ENCODE measurements around the gene EDN3.

GRCh38 chr20:59316911-59317731 is 16.7 kb downstream of the EDN3 start:
- TF ChIP-seq CTCF (IDR thresholded peaks at IDR 0.05), result no peak
- TF ChIP-seq POLR2A (IDR thresholded peaks at IDR 0.05; ENCODE audit: low read depth), result no peak
